Neural cell (in vitro differentiated cells): ENCODE measurements around the gene DGKI. TPM values are rescaled to one million over a fixed set of nuclear protein-coding genes. Genes with fewer than 3 reads are reported as not detected.

Experiments used
- H2AFZ ChIP-seq: fragments of 200-600, 300-800 bp; sonication (generic), shearing (Covaris generic); 2 replicates; pipeline ENCODE4 v1.6.0; 2014; ENCODE audit warnings: low read depth, mild to moderate bottlenecking, antibody characterized with exemption, low read length, moderate library complexity
- H3F3A ChIP-seq: fragments of 200-600 bp; shearing (Covaris generic); 2 replicates; pipeline ENCODE4 v1.6.1; 2016; ENCODE audit warnings: mild to moderate bottlenecking, moderate library complexity, mixed read lengths, antibody characterized with exemption, low read length; ENCODE audit not compliant: insufficient read depth, poor library complexity, severe bottlenecking
- H3K27ac ChIP-seq: fragments of 200-600, 300-800 bp; sonication (generic), shearing (Covaris generic); 2 replicates; pipeline ENCODE4 v1.5.1; 2014; ENCODE audit warnings: mild to moderate bottlenecking, low read length, moderate library complexity
- H3K27me3 ChIP-seq: fragments of 300-800, 200-600 bp; sonication (generic), shearing (Covaris generic); 2 replicates; pipeline ENCODE4 v1.6.0; 2014; ENCODE audit warnings: mild to moderate bottlenecking, low read depth, low read length, moderate library complexity; ENCODE audit not compliant: insufficient read depth
- H3K36me3 ChIP-seq: fragments of 300-800, 200-600 bp; sonication (generic), shearing (Covaris generic); 2 replicates; pipeline ENCODE4 v1.5.1; 2014; ENCODE audit warnings: mild to moderate bottlenecking, antibody characterized with exemption, low read length, moderate library complexity; ENCODE audit not compliant: insufficient read depth
- H3K4me2 ChIP-seq: fragments of 300-800, 200-600 bp; sonication (generic), shearing (Covaris generic); 2 replicates; pipeline ENCODE4 v1.6.0; 2014; ENCODE audit warnings: mild to moderate bottlenecking, low read length
- H3K4me3 ChIP-seq: fragments of 300-800, 200-600 bp; sonication (generic), shearing (Covaris generic); 2 replicates; pipeline ENCODE4 v1.5.1; 2014; ENCODE audit warnings: mild to moderate bottlenecking, low read length, moderate library complexity
- H3K79me2 ChIP-seq: fragments of 200-600 bp; shearing (Covaris generic); replicated peaks from 2 replicates; pipeline ENCODE4 v1.6.0; 2014; ENCODE audit warnings: mild to moderate bottlenecking, low read length, moderate library complexity; ENCODE audit not compliant: insufficient read depth
- H3K9ac ChIP-seq: fragments of 300-800, 200-600 bp; sonication (generic), shearing (Covaris generic); 2 replicates; pipeline ENCODE4 v1.6.1; 2016; ENCODE audit warnings: mild to moderate bottlenecking, low read length, mixed read lengths
- H3K9me2 ChIP-seq: fragments of 200-600 bp; shearing (Covaris generic); 2 replicates; pipeline ENCODE4 v1.6.1; 2016; ENCODE audit warnings: mild to moderate bottlenecking, low read length, mixed read lengths; ENCODE audit not compliant: insufficient read depth
- H3K9me3 ChIP-seq: fragments of 200-600, 300-800 bp; sonication (generic), shearing (Covaris generic); 2 replicates; pipeline ENCODE4 v1.6.1; 2016; ENCODE audit warnings: mild to moderate bottlenecking, mixed run types, low read length, moderate library complexity, mixed read lengths
- H4K20me1 ChIP-seq: fragments of 200-600 bp; shearing (Covaris generic); 2 replicates; pipeline ENCODE4 v1.6.1; 2016; ENCODE audit warnings: mild to moderate bottlenecking, mixed run types; ENCODE audit not compliant: insufficient read depth
- EP300 ChIP-seq: fragments of 450-650 bp; conservative IDR thresholded peaks from 2 replicates; pipeline ENCODE4 v1.6.1; 2014; ENCODE audit warnings: antibody characterized with exemption, mild to moderate bottlenecking, moderate library complexity; ENCODE audit not compliant: poor library complexity, severe bottlenecking
- EZH2 ChIP-seq: fragments of 200-600, 300-800 bp; shearing (Covaris generic), sonication (generic); IDR thresholded peaks from 2 replicates; pipeline ENCODE4 v1.6.1; 2014; ENCODE audit warnings: antibody characterized with exemption, low read length, borderline replicate concordance, mild to moderate bottlenecking; ENCODE audit not compliant: insufficient read depth, poor library complexity, severe bottlenecking
- MXI1 ChIP-seq: fragments of 450-650 bp; conservative IDR thresholded peaks from 2 replicates; pipeline ENCODE4 v1.6.1; 2014; ENCODE audit warnings: antibody characterized with exemption, mild to moderate bottlenecking; ENCODE audit not compliant: poor library complexity, severe bottlenecking
- POLR2AphosphoS5 ChIP-seq: IDR thresholded peaks from 2 replicates; pipeline ENCODE4 v1.6.1; 2012
- RAD21 ChIP-seq: fragments of 450-650 bp; conservative IDR thresholded peaks from 2 replicates; pipeline ENCODE4 v1.6.1; 2014; ENCODE audit warnings: antibody characterized with exemption, mild to moderate bottlenecking, moderate library complexity
- SMC3 ChIP-seq: fragments of 450-650 bp; conservative IDR thresholded peaks from 2 replicates; pipeline ENCODE4 v1.6.1; 2014; ENCODE audit warnings: antibody characterized with exemption, mild to moderate bottlenecking, moderate library complexity; ENCODE audit not compliant: poor library complexity
- TAF1 ChIP-seq: IDR thresholded peaks from 2 replicates; pipeline ENCODE4 v1.6.1; 2012; ENCODE audit warnings: low read depth
- polyA plus RNA-seq: library from polyadenylated mRNA; depleted of rRNA; stranded (reverse); fragments of >200 nt; gene quantifications from 2 replicates; pipeline ENCODE4 v1.2.3, GENCODE V29; 2014
- TF ChIP-seq, protein P1 (sequence below): IDR thresholded peaks from 2 replicates; pipeline ENCODE4 v1.6.1; 2012; ENCODE audit warnings: borderline replicate concordance
- TF ChIP-seq, protein P2 (sequence below): fragments of 450-650 bp; IDR thresholded peaks from 2 replicates; pipeline ENCODE4 v1.5.1; 2014; ENCODE audit warnings: antibody characterized with exemption, mild to moderate bottlenecking, moderate library complexity; ENCODE audit not compliant: poor library complexity, severe bottlenecking

Gene DGKI
- polyA plus RNA-seq, 1 donor from 2014 or later = 15.8 TPM

DNA sequence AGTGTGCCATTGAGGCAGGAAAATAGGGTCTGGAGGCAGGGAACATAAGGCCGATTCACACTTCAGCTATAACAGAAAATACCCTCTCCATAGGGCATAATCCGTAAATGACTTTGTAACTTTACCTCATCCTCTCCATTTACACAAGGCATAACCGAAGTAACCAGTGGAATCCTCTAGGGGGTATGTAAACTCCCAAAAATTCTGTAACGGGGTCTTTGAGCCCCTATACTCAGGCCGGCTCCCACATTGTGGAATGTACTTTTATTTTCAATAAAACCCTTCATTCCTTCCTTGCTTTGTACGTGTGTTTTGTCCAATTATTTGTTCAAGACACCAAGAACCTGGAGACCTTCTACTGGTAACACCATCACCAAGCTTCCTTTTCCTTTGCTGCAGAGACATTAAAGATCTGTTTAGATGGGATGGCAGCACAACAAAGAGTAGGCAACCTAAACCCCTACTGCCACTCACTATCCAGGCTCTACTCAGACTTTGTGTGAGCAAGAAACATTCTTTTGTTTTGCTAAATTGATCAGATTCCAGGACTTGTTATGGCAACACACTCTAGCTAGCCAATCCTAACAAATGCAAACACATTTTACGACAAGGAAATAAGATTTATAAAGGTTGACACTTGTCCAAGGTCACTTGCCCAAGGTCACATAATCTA lies 99.3 kb downstream of the DGKI start:
- Histone ChIP-seq H2AFZ (no peak overlapping the region), H3F3A (no peaks in the 10 kb centered on the region), H3K4me2 (no peak overlapping the region), H3K36me3 (no peaks in the 10 kb centered on the region), H3K9ac (no peak overlapping the region), H3K27me3 (no peaks in the 10 kb centered on the region), H3K79me2 (no peaks in the 10 kb centered on the region), H3K9me3 (no peaks in the 10 kb centered on the region), H3K4me3 (no peak overlapping the region), H4K20me1 (no peaks in the 10 kb centered on the region), H3K9me2 (no peaks in the 10 kb centered on the region), H3K27ac (no peak overlapping the region)
- TF ChIP-seq, protein P1, sequence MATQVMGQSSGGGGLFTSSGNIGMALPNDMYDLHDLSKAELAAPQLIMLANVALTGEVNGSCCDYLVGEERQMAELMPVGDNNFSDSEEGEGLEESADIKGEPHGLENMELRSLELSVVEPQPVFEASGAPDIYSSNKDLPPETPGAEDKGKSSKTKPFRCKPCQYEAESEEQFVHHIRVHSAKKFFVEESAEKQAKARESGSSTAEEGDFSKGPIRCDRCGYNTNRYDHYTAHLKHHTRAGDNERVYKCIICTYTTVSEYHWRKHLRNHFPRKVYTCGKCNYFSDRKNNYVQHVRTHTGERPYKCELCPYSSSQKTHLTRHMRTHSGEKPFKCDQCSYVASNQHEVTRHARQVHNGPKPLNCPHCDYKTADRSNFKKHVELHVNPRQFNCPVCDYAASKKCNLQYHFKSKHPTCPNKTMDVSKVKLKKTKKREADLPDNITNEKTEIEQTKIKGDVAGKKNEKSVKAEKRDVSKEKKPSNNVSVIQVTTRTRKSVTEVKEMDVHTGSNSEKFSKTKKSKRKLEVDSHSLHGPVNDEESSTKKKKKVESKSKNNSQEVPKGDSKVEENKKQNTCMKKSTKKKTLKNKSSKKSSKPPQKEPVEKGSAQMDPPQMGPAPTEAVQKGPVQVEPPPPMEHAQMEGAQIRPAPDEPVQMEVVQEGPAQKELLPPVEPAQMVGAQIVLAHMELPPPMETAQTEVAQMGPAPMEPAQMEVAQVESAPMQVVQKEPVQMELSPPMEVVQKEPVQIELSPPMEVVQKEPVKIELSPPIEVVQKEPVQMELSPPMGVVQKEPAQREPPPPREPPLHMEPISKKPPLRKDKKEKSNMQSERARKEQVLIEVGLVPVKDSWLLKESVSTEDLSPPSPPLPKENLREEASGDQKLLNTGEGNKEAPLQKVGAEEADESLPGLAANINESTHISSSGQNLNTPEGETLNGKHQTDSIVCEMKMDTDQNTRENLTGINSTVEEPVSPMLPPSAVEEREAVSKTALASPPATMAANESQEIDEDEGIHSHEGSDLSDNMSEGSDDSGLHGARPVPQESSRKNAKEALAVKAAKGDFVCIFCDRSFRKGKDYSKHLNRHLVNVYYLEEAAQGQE = no peak
- TF ChIP-seq SMC3 = no peak
- no peak for TF ChIP-seq POLR2AphosphoS5
- no peak for TF ChIP-seq EP300
- TF ChIP-seq RAD21 = no peak
- TF ChIP-seq MXI1 = no peak
- TF ChIP-seq, protein P2, sequence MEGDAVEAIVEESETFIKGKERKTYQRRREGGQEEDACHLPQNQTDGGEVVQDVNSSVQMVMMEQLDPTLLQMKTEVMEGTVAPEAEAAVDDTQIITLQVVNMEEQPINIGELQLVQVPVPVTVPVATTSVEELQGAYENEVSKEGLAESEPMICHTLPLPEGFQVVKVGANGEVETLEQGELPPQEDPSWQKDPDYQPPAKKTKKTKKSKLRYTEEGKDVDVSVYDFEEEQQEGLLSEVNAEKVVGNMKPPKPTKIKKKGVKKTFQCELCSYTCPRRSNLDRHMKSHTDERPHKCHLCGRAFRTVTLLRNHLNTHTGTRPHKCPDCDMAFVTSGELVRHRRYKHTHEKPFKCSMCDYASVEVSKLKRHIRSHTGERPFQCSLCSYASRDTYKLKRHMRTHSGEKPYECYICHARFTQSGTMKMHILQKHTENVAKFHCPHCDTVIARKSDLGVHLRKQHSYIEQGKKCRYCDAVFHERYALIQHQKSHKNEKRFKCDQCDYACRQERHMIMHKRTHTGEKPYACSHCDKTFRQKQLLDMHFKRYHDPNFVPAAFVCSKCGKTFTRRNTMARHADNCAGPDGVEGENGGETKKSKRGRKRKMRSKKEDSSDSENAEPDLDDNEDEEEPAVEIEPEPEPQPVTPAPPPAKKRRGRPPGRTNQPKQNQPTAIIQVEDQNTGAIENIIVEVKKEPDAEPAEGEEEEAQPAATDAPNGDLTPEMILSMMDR = no peak
- no peak for TF ChIP-seq EZH2
- no peak for TF ChIP-seq TAF1

DNA sequence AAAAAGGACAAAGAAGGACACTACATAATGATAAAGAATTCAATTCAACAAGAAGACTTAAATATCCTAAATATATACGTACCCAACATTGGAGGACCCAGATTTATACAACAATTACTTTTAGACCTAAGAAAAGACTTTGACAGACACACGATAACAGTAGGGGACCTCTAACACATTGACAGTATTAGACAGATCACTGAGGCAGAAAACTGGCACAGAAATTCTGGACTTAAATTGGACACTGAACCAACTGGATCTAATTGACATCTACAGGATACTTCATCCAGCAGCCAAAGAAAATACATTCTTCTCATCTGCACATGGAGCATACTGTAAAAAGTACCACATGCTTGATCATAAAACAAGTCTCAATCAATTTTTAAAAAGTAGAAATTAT lies 103.8 kb downstream of the DGKI start:
- Histone ChIP-seq H3K27me3 (no peaks in the 10 kb centered on the region), H4K20me1 (no peaks in the 10 kb centered on the region), H2AFZ (no peak overlapping the region), H3K27ac (no peak overlapping the region), H3K9me3 (no peaks in the 10 kb centered on the region), H3K4me2 (no peak overlapping the region), H3F3A (no peaks in the 10 kb centered on the region), H3K9me2 (no peaks in the 10 kb centered on the region), H3K4me3 (no peak overlapping the region), H3K36me3 (no peaks in the 10 kb centered on the region), H3K79me2 (no peaks in the 10 kb centered on the region), H3K9ac (no peak overlapping the region)
- TF ChIP-seq POLR2AphosphoS5 (no peak), TAF1 (no peak), EP300 (no peak), RAD21 (no peak), MXI1 (no peak)
- TF ChIP-seq, protein P2 = no peak
